Tibial artery (tissue), 4 donors: ENCODE data around the gene PTGDR.
A peak's percentile ranks its signal among the peaks of the same experiment; 100 is the strongest.

Source experiments
- DNase-seq, 2 donors: peaks; one replicate each; pipeline ENCODE4 v3.0.0-alpha.2; 2019
- H3K27ac ChIP-seq, 2 donors: fragments of 200-600 bp; sonication (generic) in 1 of 2; 1 replicate in 1 of 2; 2 replicates in 1 of 2; pipeline ENCODE4 v1.5.1; 2018 to 2019; ENCODE audit warnings: mild to moderate bottlenecking in 1 of 2
- H3K27me3 ChIP-seq, 2 donors: fragments of 200-600 bp; sonication (generic) in 1 of 2; one replicate each; pipeline versions ENCODE4 v1.5.1 to v1.6.0; 2016 to 2019
- H3K36me3 ChIP-seq, 3 donors: fragments of 200-600 bp; sonication (generic) in 2 of 3; one replicate each; pipeline ENCODE4 v1.5.1; 2016 to 2019; ENCODE audit warnings: mild to moderate bottlenecking in 2 of 3
- H3K4me1 ChIP-seq, 4 donors: fragments of 200-600 bp; sonication (generic) in 2 of 4; 1 replicate in 3 of 4; 2 replicates in 1 of 4; pipeline ENCODE4 v1.5.1; 2016 to 2019
- H3K4me3 ChIP-seq, 2 donors: fragments of 200-600 bp; sonication (generic) in 1 of 2; 1 replicate in 1 of 2; 2 replicates in 1 of 2; pipeline ENCODE4 v1.5.1; 2018 to 2019; ENCODE audit warnings: mild to moderate bottlenecking in 2 of 2
- H3K9me3 ChIP-seq, 3 donors: fragments of 200-600 bp; sonication (generic) in 1 of 3; one replicate each; pipeline ENCODE4 v1.5.1; 2016 to 2019
- intact Hi-C: fragments of 100-400 bp; cut with DNase I; formaldehyde crosslinking; loops from one replicate; pipeline ENCODE4 v1.15.0; 2023; ENCODE audit warnings: low total_unique reads
- TF ChIP-seq, protein P1 (sequence below), 2 experiments: fragments of 200-600 bp in 1 of 2; fragments of 450-650 bp in 1 of 2; IDR thresholded peaks; one replicate each; pipeline ENCODE4 v1.5.1; 2017 to 2019; ENCODE audit warnings: antibody characterized with exemption in 2 of 2, mild to moderate bottlenecking in 1 of 2, moderate library complexity in 1 of 2

Gene PTGDR, protein sequence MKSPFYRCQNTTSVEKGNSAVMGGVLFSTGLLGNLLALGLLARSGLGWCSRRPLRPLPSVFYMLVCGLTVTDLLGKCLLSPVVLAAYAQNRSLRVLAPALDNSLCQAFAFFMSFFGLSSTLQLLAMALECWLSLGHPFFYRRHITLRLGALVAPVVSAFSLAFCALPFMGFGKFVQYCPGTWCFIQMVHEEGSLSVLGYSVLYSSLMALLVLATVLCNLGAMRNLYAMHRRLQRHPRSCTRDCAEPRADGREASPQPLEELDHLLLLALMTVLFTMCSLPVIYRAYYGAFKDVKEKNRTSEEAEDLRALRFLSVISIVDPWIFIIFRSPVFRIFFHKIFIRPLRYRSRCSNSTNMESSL

DNA sequence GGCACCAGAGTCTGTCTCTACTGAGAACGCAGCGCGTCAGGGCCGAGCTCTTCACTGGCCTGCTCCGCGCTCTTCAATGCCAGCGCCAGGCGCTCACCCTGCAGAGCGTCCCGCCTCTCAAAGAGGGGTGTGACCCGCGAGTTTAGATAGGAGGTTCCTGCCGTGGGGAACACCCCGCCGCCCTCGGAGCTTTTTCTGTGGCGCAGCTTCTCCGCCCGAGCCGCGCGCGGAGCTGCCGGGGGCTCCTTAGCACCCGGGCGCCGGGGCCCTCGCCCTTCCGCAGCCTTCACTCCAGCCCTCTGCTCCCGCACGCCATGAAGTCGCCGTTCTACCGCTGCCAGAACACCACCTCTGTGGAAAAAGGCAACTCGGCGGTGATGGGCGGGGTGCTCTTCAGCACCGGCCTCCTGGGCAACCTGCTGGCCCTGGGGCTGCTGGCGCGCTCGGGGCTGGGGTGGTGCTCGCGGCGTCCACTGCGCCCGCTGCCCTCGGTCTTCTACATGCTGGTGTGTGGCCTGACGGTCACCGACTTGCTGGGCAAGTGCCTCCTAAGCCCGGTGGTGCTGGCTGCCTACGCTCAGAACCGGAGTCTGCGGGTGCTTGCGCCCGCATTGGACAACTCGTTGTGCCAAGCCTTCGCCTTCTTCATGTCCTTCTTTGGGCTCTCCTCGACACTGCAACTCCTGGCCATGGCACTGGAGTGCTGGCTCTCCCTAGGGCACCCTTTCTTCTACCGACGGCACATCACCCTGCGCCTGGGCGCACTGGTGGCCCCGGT is at the start of gene PTGDR:
TSS of gene PTGDR (plus strand) at position 198 of the 778 bp plus-strand sequence. CDS start at position 315, 117 bp downstream.
- H3K27me3 ChIP-seq: peaks cover 0 to 10% of the 10 kb centered on the region in 2 donors
- H3K4me1 ChIP-seq: peaks cover 0 to 31% (median 24%) of the 10 kb centered on the region in 4 donors
- H3K36me3 ChIP-seq: no peaks in the 10 kb centered on the region
- peak within 1 kb of the TSS; percentile 3 to 13 for H3K27ac ChIP-seq
- peak within 1 kb of the TSS; percentile 45 to 62 for H3K4me3 ChIP-seq
- DNase-seq: peak; percentile 35 to 62
- intact Hi-C loops: no loop called here
- no peaks in the 10 kb centered on the region for H3K9me3 ChIP-seq
- TF ChIP-seq, protein P1, sequence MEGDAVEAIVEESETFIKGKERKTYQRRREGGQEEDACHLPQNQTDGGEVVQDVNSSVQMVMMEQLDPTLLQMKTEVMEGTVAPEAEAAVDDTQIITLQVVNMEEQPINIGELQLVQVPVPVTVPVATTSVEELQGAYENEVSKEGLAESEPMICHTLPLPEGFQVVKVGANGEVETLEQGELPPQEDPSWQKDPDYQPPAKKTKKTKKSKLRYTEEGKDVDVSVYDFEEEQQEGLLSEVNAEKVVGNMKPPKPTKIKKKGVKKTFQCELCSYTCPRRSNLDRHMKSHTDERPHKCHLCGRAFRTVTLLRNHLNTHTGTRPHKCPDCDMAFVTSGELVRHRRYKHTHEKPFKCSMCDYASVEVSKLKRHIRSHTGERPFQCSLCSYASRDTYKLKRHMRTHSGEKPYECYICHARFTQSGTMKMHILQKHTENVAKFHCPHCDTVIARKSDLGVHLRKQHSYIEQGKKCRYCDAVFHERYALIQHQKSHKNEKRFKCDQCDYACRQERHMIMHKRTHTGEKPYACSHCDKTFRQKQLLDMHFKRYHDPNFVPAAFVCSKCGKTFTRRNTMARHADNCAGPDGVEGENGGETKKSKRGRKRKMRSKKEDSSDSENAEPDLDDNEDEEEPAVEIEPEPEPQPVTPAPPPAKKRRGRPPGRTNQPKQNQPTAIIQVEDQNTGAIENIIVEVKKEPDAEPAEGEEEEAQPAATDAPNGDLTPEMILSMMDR (IDR thresholded peaks at IDR 0.05): no peak

DNA sequence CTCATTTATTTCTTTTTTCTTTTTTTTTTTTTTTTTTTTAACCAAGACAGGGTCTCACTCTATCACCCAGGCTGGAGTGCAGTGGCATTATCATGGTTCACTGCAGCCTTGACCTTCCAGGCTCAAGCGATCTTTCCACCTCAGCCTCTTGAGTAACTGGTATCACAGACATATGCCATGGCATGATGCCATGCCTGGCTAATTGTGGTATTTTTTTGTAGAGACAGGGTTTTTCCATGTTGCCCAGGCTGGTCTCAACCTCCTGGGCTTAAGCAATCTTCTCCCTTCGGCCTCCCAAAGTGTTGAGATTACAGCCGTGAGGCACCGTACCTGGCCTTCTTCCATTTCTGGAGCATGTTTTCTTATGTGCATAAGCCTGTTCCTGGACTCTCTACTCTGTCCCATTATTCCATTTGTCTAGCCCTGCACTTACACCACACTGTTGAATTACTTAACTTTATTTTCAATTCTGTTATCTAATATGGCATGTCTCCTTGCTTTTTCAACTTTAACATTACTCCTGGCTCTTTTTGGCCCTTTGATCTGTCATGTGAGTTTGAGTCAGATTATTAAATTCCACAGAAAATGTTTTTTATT is 47.9 kb upstream of the PTGDR start:
- Histone ChIP-seq H3K9me3 (no peaks in the 10 kb centered on the region), H3K27ac (no peak overlapping the region), H3K27me3 (no peaks in the 10 kb centered on the region), H3K4me3 (no peak overlapping the region), H3K36me3 (no peaks in the 10 kb centered on the region), H3K4me1 (no peaks in the 10 kb centered on the region)
- intact Hi-C loops: no loop called here
- TF ChIP-seq, protein P1 (IDR thresholded peaks at IDR 0.05): no peak
- no peak for DNase-seq

DNA sequence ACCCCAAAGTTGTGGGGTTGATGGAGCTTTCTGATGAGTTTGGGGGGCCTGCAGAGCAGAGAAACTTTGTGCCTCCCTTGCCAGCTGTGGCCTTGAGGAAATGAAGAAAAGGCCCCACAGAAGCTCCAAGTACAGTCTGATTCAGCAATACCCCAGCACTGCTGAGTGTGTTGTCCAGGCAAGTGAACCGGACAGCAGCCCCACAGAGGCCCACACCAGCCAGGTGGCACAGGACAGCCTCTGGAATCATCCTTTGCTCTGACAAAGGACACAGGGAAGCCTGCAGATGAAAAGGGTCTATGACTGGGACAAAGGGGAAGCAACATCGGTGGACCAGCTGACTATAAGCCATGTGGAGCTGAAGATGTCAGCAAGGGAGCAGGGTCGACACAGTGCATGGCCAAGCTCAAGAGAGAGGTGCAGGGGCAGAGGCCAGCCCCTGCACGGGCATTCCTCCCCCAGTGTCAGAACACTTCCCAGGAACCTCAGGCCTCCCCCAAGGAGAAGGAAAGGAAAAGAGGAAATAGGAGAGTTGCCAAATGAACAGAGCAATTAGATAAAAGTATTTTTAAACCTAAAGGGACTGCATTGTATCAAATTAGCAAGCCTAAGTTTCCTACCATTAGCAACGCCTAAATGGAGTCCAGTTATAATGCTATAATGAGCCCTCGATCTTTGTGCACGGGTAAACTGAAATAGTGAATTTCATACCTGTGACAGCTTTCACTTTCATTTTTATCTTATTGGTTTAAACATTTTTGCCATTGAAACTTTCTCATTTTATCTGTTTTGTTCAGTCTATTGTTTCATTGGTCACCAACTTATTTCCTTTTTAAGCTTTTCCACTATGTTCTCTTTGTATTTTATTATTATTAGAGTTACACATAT is 46.3 kb upstream of the PTGDR start:
- DNase-seq: no peak
- Histone ChIP-seq H3K4me1 (no peaks in the 10 kb centered on the region), H3K36me3 (no peaks in the 10 kb centered on the region), H3K27me3 (no peaks in the 10 kb centered on the region), H3K9me3 (no peaks in the 10 kb centered on the region), H3K27ac (no peak overlapping the region), H3K4me3 (no peak overlapping the region)
- intact Hi-C loops: no loop called here
- TF ChIP-seq, protein P1 (IDR thresholded peaks at IDR 0.05): no peak

DNA sequence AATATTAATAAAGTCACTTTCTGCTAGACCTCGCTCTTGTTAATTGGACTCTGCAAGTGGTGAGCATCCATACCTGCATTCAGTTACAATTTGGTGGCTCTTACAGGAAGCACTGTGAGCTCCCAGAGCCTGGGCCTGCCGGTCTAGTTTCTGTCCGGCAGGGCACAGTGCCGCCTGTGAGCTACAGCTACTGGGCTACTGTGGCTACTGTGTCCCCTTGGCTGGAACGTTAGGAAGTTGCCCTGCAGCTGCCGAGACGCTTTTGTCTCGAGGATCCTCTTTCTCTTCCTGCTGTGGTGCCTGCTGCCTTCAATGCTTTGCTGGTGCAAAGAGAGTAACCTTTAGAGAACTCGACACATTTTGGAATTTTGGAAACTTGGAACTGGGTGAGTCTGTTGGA is 44.6 kb upstream of the PTGDR start:
- intact Hi-C loops: no loop called here
- Histone ChIP-seq H3K27me3 (no peaks in the 10 kb centered on the region), H3K27ac (no peak overlapping the region), H3K4me3 (no peak overlapping the region), H3K4me1 (no peaks in the 10 kb centered on the region), H3K36me3 (no peaks in the 10 kb centered on the region), H3K9me3 (no peaks in the 10 kb centered on the region)
- DNase-seq: no peak
- TF ChIP-seq, protein P1 (IDR thresholded peaks at IDR 0.05): no peak

DNA sequence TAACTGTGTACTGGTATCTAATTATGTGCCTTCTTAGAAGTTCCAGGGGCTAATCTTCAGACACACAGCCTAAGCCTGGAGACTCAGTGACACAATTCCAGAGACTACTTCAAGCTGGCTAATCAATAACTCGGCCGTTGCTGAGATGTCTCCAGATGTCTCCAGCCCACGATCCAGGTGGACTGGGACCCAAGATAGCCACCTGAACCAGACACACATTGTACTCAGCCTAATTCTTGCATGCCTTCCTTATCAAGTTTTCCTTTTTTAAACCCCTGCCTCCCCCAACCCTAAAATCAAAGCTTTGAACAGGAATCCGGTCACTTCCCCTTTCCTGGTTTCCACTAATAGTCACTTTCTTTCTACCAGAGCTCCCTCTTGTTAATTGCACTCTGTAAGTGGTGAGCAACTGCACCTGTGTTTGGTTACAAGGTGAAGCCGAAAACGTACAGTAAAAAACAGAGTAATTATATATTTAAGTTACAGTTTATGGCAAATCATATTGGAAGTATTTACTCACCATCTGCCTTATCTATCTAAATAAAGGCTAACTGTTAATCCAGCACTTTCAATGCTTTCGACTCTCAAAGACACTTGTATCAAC is 39.8 kb upstream of the PTGDR start:
- TF ChIP-seq, protein P1 (IDR thresholded peaks at IDR 0.05): no peak
- H3K27ac ChIP-seq: no peak overlapping the region
- H3K27me3 ChIP-seq: no peaks in the 10 kb centered on the region
- no peak overlapping the region for H3K4me3 ChIP-seq
- intact Hi-C loops: no loop called here
- no peak for DNase-seq
- no peaks in the 10 kb centered on the region for H3K4me1 ChIP-seq
- H3K36me3 ChIP-seq: no peaks in the 10 kb centered on the region
- no peaks in the 10 kb centered on the region for H3K9me3 ChIP-seq
